T-helper 1 cell (primary cell): Measurements from ENCODE around the gene TP63.

Source experiments
- DNase-seq, 5 donors: peaks; one replicate each; pipeline ENCODE4 v3.0.0-alpha.2; 2012 to 2020

Gene TP63

DNA sequence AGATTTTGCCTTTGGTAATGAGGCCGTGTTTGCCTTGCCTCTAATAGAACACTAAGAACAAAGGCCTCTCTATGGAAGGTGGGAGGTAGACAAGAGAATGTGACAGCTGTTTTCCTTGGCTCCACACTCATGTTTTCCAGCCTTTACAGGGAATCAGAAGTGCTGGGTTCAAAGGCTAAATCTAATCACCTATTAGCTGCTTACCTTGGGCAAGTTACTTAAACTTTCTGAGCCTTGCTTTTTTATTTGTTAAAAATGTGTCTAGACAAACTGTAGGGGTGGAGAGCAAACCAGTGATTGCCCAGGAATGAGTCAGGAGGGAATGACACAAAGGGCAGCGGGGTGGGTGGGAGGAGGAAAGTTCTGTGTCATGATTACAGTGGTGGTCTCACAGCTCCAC lies 310.5 kb downstream of the TP63 start:
- no peak for DNase-seq

- no peak for DNase-seq
Measured at GRCh38 chr3:189942948-189943347, 311.8 kb downstream of the TP63 start.

- no peak for DNase-seq
Measured at GRCh38 chr3:189944285-189945145, 313.3 kb downstream of the TP63 start.

DNA sequence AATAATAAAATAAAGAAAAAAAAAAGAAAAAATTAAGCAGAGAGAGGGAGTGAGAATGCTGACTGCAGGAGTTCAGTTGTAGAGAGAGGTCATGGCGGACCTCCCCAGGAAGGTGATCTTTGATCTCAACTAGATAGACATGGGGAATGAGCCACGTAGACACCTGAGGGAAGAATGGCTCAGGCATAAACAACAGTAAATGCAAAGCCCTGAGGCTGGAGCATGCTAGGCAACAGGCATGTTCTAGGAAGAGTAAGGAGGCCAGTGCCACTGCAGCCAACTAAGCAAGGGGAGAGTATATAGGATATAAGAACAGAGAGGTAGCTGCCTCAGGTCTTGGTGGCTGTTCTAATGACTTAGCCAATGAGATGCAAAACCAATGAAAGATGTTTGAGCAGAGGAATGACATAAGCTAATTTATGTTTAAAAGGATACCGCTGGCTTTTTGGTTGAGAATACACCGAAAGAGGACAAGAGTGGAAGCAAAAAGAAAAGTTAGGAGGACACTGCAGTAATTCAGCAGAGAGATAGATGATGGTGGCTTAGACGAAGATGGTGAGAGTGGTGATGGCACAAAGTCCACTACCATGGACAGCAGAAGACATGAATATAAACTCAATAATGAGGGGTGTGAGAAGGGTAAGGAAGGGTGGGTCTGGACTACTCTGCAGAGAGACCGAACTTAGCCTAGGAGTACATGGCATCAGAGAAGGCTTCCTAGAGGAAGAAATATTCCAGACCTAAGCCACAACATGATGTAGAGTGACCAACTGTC lies 314.9 kb downstream of the TP63 start:
- DNase-seq, result no peak
